Karpas-422 (cell line): ENCODE data around the gene HIBCH. TPM values are rescaled to one million over a fixed set of nuclear protein-coding genes. Genes with fewer than 3 reads are reported as not detected.
"Not testable (repeated sequence)": the region's sequence is repeated elsewhere in the genome, so short reads cannot be mapped to it uniquely, and the experiment has no call there.

ENCODE experiments used
- DNase-seq: peaks from one replicate; pipeline ENCODE4 v3.0.0-alpha.2; 2015
- H2AFZ ChIP-seq: fragments of 200-600 bp; sonication (generic); 2 replicates; pipeline ENCODE4 v1.6.1; 2014; ENCODE audit warnings: antibody characterized with exemption, low read length, mixed read lengths
- H3K27ac ChIP-seq: fragments of 200-600 bp; sonication (generic); 2 replicates; pipeline ENCODE4 v1.5.1; 2014; ENCODE audit warnings: mild to moderate bottlenecking, low read length, moderate library complexity
- H3K27me3 ChIP-seq: fragments of 200-600 bp; sonication (generic); 2 replicates; pipeline ENCODE4 v1.6.1; 2014; ENCODE audit warnings: low read length, mixed read lengths
- H3K36me3 ChIP-seq: fragments of 200-600 bp; sonication (generic); 2 replicates; pipeline ENCODE4 v1.6.1; 2014; ENCODE audit warnings: low read length, mixed read lengths; ENCODE audit not compliant: insufficient read depth
- H3K4me1 ChIP-seq: fragments of 200-600 bp; sonication (generic); 2 replicates; pipeline ENCODE4 v1.6.1; 2014; ENCODE audit warnings: mild to moderate bottlenecking, low read length, mixed read lengths
- H3K4me2 ChIP-seq: fragments of 200-600 bp; sonication (generic); 2 replicates; pipeline ENCODE4 v1.6.1; 2014; ENCODE audit warnings: low read length, low read depth, mild to moderate bottlenecking; ENCODE audit not compliant: poor library complexity, severe bottlenecking
- H3K4me3 ChIP-seq: fragments of 200-600 bp; sonication (generic); 2 replicates; pipeline ENCODE4 v1.5.1; 2014; ENCODE audit warnings: mild to moderate bottlenecking, antibody characterized with exemption, low read length, mixed read lengths
- H3K79me2 ChIP-seq: fragments of 200-600 bp; sonication (generic); 2 replicates; pipeline ENCODE4 v1.6.1; 2014; ENCODE audit warnings: mild to moderate bottlenecking, low read length, mixed read lengths
- H3K9ac ChIP-seq: fragments of 200-600 bp; sonication (generic); 2 replicates; pipeline ENCODE4 v1.6.0; 2014; ENCODE audit warnings: low read length
- H3K9me2 ChIP-seq: fragments of 200-600 bp; sonication (generic), shearing (Covaris generic); replicated peaks from 2 replicates; pipeline ENCODE4 v1.6.0; 2014; ENCODE audit warnings: mild to moderate bottlenecking, low read length, moderate library complexity; ENCODE audit not compliant: insufficient read depth
- H3K9me3 ChIP-seq: fragments of 300-700, 200-600 bp; sonication (generic); 2 replicates; pipeline ENCODE4 v1.6.1; 2014; ENCODE audit warnings: low read length, mixed read lengths
- H4K20me1 ChIP-seq: fragments of 200-600 bp; sonication (generic); 2 replicates; pipeline ENCODE4 v1.6.1; 2014; ENCODE audit warnings: mild to moderate bottlenecking, antibody characterized with exemption, low read length, low read depth; ENCODE audit not compliant: insufficient read depth
- total RNA-seq: library from RNA; depleted of rRNA; stranded (reverse); fragments of >200 nt; shearing (Covaris generic); gene quantifications from 2 replicates; pipeline ENCODE4 v1.2.3, GENCODE V29; 2014; ENCODE audit warnings: low replicate concordance

HIBCH gene
- total RNA-seq, 1 experiment from 2014 or later, result 33.5 TPM

DNA sequence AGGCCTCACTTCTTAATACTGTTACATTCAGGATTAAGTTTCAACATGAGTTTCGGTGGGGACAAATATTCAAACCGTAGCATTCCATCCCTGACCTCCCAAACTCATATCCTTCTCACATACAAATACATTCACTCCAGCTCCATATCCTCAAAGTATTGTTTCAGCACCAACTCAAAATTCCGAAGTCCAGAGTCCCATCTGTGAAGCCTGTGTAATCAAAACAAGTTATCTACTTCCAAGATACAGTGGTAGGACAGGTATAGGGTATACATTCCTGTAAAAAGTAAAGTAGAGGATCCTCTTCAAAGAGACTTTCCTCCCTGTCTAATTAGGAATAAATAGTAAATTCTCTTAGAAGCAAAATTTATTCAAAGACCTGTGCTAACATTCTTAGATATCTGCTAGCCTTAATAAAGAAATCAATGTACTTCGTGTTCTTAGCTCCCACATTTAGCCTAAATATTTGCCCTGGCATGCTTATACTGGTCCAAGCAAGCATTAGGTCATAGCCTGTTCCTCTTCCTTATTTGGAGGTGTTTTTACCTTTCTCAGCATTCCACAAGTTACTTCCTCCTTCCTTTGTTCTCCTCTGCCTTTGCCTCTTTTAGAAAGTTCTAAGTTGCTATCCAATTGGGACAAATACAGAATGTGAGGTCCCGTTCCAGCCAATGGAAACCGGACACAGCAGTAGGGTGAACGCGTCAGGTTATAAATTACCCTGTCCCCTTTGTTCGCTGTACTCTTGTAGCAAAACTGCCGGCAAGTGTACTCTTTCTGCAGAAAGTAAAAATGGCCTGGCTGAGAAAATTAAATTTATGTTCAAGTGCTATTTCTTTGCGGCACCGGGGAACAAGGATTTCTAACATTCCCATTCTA, 40.1 kb downstream of the HIBCH start:
- H3K4me2 ChIP-seq, H3K9me3 ChIP-seq, H3K79me2 ChIP-seq, H3K27ac ChIP-seq, DNase-seq, H3K9ac ChIP-seq, H2AFZ ChIP-seq, H3K9me2 ChIP-seq, H4K20me1 ChIP-seq, H3K27me3 ChIP-seq, H3K4me1 ChIP-seq, H3K4me3 ChIP-seq: not testable (repeated sequence)
- peaks cover 37% of the 10 kb centered on the region for H3K36me3 ChIP-seq

DNA sequence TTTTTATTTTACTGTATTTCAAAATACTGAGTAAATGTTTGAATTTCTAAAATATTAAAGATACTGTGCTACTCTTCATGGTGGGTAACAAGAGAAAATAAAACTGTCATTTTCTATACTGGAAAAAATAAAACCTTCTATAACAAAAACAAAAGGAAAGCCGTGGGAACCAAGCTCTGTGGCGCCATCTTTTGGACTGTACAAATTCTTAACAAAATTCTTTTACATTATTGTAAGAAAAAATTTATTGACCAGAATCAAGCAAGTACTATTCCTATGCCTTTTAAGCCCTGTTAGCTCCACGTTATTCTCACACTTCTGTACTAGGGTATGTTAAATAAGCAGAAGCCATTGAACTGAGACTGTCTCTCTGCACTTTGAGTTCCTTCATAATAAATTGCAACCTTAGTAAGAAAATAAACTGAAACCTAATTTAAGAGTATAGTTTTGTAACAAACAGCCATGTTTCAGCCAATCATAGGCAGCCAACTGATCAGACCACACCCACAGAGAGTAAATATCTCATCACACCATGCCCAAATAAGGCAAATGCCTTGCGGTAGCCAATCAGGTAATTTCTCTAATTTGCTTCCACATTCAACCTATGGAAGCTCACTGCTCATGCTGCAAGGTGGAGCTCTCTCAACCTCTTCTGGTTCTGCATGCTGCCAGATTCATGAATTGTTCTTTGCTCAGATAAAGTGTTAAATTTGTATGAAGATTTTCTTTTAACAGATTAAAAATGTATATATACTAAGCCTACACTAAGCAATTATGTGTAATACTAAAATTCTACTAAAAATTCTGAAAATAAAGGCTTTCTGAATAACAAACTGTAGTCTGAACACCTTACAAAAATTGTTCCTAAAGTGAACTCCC, 42.2 kb downstream of the HIBCH start:
- Histone ChIP-seq H3K9me3 (no peaks in the 10 kb centered on the region), H3K4me1 (peaks cover 5% of the 10 kb centered on the region; the same call in 1 of the 2 replicates), H3K27ac (peak overlapping the region; percentile 51), H3K36me3 (peaks cover 28% of the 10 kb centered on the region), H3K27me3 (no peaks in the 10 kb centered on the region), H3K4me2 (no peak overlapping the region), H3K9ac (no peak overlapping the region), H3K9me2 (no peaks in the 10 kb centered on the region), H4K20me1 (no peaks in the 10 kb centered on the region), H3K79me2 (peaks cover 8% of the 10 kb centered on the region), H2AFZ (no peak overlapping the region), H3K4me3 (no peak overlapping the region)
- peak; percentile 72 for DNase-seq

DNA sequence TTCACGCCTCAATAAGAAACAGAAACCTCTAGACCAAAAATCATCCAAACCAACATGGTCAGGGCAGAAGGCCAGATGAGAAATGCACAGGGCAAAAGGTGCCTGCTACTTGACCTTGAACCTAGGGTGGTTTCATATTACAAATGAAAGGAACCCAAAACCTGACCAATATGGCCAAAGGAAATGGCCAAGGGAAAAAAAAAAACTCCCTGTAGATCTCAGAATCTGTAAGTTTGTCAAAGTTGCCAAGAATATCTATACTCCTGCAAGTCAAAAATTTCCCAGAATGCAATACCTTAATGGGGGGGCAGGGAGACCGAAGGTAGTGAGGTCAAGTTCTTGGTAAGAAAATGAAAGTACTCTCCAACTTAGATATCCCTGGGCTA, 47.2 kb downstream of the HIBCH start:
- H3K9ac ChIP-seq, result no peak overlapping the region
- no peak overlapping the region for H3K4me2 ChIP-seq

DNA sequence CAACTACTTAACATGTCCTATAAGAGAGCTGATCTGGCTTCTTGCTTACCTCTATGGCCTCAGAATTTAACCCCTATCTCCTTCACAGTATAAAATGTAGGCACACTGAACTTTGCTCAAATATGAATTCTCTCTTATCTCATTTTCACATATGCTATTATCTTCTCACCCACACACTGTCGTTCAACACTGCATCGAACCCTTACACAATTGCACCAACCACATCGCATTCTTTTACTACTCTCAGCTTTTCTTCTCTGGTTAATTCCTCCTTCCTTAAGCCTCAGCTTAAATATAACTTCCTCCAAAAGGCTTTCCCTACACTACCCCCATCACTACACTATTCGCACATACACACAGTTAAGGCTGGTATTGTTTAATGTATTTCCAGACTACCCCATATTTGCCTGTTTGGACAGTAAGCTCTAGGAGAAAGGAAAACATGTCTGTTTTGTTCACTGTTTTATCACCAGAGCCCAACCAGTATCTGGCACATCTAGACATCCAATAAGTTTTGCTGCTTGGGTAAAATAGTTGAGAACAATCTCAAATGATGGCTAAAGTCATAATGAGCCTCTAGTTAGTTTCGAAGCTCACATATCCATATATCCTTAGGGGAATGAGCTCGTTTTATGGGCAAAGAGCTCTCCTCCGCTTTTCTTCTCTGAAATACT, 47.7 kb downstream of the HIBCH start:
- Histone ChIP-seq H3K36me3 (peaks cover 19% of the 10 kb centered on the region), H3K9me3 (no peaks in the 10 kb centered on the region), H4K20me1 (no peaks in the 10 kb centered on the region), H3K79me2 (peaks cover 26% of the 10 kb centered on the region), H3K9ac (no peak overlapping the region), H2AFZ (no peak overlapping the region), H3K9me2 (no peaks in the 10 kb centered on the region), H3K4me1 (peaks cover 1% of the 10 kb centered on the region; the same call in 1 of the 2 replicates), H3K27me3 (no peaks in the 10 kb centered on the region), H3K4me2 (no peak overlapping the region), H3K27ac (no peak overlapping the region), H3K4me3 (no peak overlapping the region)
- DNase-seq, result no peak

More for the DNA sequence above, 47.2 kb downstream of the HIBCH start:
- H3K27me3 ChIP-seq, result no peaks in the 10 kb centered on the region
- no peak overlapping the region for H3K27ac ChIP-seq
- no peaks in the 10 kb centered on the region for H3K9me3 ChIP-seq
- no peaks in the 10 kb centered on the region for H3K9me2 ChIP-seq
- H2AFZ ChIP-seq, result no peak overlapping the region
- H4K20me1 ChIP-seq, result no peaks in the 10 kb centered on the region
- H3K36me3 ChIP-seq, result peaks cover 18% of the 10 kb centered on the region
- DNase-seq, result no peak
- H3K79me2 ChIP-seq, result peaks cover 26% of the 10 kb centered on the region
- no peak overlapping the region for H3K4me3 ChIP-seq
- peaks cover 5% of the 10 kb centered on the region; the same call in 1 of the 2 replicates for H3K4me1 ChIP-seq

DNA sequence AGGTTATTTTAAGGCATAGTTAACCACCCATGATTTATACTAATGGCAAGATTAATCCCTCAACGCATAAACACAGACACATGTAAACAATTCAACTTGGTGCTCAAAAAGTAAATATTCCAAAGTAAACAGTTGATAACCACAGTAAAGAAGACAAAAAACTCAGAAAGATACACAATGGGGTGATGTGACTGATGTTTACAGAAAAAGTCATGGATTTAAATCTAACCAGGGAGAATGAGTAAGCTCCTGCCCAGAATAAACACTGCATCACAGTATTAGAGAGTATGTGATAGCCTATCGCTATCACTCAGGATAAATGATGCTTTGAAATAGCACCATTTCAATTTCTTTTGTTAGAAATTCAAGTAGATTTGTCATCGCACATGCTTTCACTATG, 49.3 kb downstream of the HIBCH start:
- Histone ChIP-seq H3K9me2 (no peaks in the 10 kb centered on the region), H4K20me1 (no peaks in the 10 kb centered on the region), H3K9ac (no peak overlapping the region), H3K36me3 (peaks cover 24% of the 10 kb centered on the region), H3K4me1 (no peaks in the 10 kb centered on the region), H3K27me3 (no peaks in the 10 kb centered on the region), H3K27ac (no peak overlapping the region), H3K79me2 (peaks cover 24% of the 10 kb centered on the region), H3K4me3 (no peak overlapping the region), H3K4me2 (no peak overlapping the region), H2AFZ (no peak overlapping the region), H3K9me3 (0 out of 2 replicates have a peak, but pooled peaks cover 2% of the 10 kb centered on the region)
- DNase-seq, result no peak

DNA sequence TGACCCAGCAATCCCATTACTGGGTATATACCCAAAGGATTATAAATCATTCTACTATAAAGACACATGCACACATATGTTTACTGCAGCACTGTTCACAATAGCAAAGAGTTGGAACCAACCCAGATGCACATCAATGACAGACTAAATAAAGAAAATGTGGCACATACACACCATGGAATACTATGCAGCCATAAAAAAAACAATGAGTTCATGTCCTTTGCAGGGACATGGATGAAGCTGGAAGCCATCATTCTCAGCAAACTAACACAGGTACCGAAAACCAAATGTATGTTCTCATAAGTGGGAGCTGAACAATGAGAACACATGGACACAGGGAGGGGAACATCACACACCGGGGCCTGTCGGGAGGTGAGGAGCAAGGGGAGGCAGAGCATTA, 49.9 kb downstream of the HIBCH start:
- not testable (repeated sequence) for H3K4me2 ChIP-seq, H3K9me3 ChIP-seq, H3K27ac ChIP-seq, H3K4me3 ChIP-seq, H2AFZ ChIP-seq, H3K9ac ChIP-seq, H3K4me1 ChIP-seq, H3K27me3 ChIP-seq, DNase-seq, H4K20me1 ChIP-seq, H3K9me2 ChIP-seq
- peaks cover 23% of the 10 kb centered on the region for H3K36me3 ChIP-seq
- peaks cover 26% of the 10 kb centered on the region for H3K79me2 ChIP-seq

DNA sequence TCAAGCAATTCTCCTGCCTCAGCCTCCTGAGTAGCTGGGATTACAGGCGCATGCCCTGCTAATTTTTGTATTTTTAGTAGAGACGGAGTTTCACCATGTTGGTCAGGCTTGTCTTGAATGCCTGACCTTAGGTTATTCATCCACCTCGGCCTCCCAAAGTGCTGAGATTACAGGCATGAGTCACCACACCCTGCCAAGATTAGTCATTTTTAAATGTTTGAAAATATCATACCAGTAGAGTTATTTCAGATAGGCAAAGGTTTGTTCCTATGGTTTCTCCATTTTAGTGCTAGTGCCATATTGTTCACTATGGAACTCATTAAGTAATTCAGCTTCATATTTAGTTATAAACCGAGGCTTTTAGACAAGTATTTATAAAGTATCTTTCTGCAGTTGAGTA, 52.3 kb downstream of the HIBCH start:
- 0 out of 2 replicates have a peak, but pooled peaks cover 3% of the 10 kb centered on the region for H3K9me3 ChIP-seq
- no peak overlapping the region for H3K9ac ChIP-seq
- no peaks in the 10 kb centered on the region for H3K27me3 ChIP-seq
- H2AFZ ChIP-seq, result no peak overlapping the region
- H4K20me1 ChIP-seq, result no peaks in the 10 kb centered on the region
- no peaks in the 10 kb centered on the region for H3K9me2 ChIP-seq
- H3K36me3 ChIP-seq, result peaks cover 19% of the 10 kb centered on the region
- no peak for DNase-seq
- no peaks in the 10 kb centered on the region for H3K4me1 ChIP-seq
- no peak overlapping the region for H3K27ac ChIP-seq
- H3K4me2 ChIP-seq, result no peak overlapping the region
- no peak overlapping the region for H3K4me3 ChIP-seq
- H3K79me2 ChIP-seq, result peaks cover 25% of the 10 kb centered on the region

DNA sequence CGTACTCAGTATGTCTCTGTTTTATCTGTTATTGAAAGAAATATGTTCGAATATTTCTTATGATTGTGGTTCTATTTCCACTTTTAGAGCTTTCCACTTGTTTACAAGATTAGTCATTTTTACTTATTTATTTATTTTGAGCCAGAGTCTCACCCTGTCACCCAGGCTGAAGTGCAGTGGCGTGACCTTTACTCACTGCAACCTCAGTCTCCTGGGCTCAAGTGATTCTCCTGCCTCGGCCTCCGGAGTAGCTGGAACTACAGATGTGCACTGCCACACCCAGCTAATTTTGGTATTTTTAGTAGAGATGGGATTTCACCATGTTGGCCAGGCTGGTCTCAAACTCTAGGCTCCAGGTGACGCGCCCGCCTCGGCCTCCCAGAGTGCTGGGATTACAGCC, 53.3 kb downstream of the HIBCH start:
- Histone ChIP-seq H3K4me1 (no peaks in the 10 kb centered on the region), H3K79me2 (peaks cover 19% of the 10 kb centered on the region), H3K4me2 (no peak overlapping the region), H3K9me3 (0 out of 2 replicates have a peak, but pooled peaks cover 3% of the 10 kb centered on the region), H3K9me2 (no peaks in the 10 kb centered on the region), H3K9ac (no peak overlapping the region), H3K27me3 (no peaks in the 10 kb centered on the region), H3K36me3 (peaks cover 19% of the 10 kb centered on the region), H4K20me1 (no peaks in the 10 kb centered on the region), H3K27ac (no peak overlapping the region), H3K4me3 (no peak overlapping the region), H2AFZ (no peak overlapping the region)
- no peak for DNase-seq
